NCI-H345 treated with DMSO at 0.1 percent for 48 hours (cell line): ENCODE data around the gene ST6GALNAC3.

ENCODE experiments used
- DNase-seq: peaks from one replicate; lab custom pipeline; 2025; ENCODE audit not compliant: unreplicated experiment; lab: John Stamatoyannopoulos, UW

ST6GALNAC3 gene

DNA sequence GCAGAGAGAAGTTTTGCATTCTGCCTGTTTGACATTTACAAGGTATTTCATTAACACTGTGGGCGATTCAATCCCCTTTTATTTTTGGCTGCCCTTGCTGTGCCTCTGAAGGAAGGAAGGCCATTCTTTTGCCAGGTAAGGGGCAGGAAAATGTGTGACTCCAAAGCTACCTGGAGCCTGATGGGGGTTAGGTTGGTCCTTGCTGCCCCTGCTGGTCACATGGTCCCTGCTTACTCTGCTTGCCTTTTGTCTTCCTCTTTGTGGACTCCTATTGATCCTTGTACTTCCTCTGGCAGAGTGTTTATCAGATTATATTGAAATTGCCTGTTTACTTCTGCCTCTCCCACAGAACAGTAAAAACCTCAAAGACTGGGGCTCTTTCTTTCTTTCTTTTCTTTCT lies 65.7 kb downstream of the ST6GALNAC3 start:
- no peak for DNase-seq

- DNase-seq = no peak
Observed at GRCh38 chr1:76141929-76142328, 67.4 kb downstream of the ST6GALNAC3 start.

DNA sequence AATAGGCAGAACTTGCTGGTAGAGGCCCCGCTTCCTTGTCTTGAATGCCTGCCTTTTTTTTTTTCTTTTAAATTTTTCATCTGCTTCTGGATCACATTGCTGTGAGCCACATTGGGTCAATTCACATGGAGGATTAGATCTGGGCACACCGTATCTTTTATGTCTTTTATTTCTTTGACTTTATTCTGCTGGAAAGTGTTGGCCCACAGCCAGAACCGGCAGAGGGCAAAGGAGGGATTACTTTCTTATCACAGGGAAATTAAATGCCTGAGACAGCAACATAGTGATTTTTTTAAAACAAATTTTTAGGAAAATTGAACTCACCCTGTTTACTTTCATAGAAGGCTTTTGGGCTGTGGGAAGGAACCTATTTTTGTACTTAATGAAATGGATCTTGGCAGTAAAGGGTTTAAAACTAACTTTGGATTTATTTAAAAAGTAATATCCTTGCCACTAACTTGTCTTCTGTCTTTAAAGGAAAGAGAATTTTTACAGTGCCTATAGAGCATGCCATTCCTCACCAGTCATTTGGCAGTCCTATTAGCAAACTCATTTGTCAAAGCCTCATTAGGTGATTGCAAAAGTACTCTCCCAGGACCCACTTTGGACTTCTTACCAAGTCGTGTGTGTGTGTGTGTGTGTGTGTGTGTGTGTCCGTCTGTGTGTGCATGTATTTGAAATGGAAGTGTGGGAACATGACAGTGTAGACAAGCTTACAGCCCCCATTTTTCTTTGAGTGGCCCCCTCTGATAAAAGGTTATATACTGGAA lies 68.4 kb downstream of the ST6GALNAC3 start:
- no peak for DNase-seq

GRCh38 chr1:76144247-76144646 lies 69.7 kb downstream of the ST6GALNAC3 start:
- no peak for DNase-seq

GRCh38 chr1:76145332-76145731 lies 70.8 kb downstream of the ST6GALNAC3 start:
- no peak for DNase-seq

- DNase-seq = no peak
Observed at GRCh38 chr1:76146184-76146583, 71.6 kb downstream of the ST6GALNAC3 start.

- no peak for DNase-seq
Observed at GRCh38 chr1:76147917-76148316, 73.4 kb downstream of the ST6GALNAC3 start.

DNA sequence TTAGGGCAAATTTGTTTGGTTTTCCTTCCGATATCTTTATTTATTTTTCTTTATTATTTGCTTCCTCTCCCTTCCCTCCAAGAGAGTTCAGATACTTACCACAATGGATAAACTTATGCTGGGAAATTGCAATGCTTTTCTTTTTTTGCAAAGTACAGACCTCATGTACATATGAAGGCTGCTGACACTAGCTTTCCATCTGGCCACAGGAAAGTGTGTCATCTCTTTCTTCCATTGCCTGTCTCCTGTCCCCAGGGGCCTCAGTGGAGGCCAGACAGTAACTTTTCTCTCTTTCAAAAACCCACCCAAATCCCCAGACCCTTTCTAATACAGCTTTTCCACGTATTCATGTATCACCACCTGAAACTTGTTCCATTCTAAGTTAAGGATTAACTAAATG lies 73.9 kb downstream of the ST6GALNAC3 start:
- no peak for DNase-seq

DNA sequence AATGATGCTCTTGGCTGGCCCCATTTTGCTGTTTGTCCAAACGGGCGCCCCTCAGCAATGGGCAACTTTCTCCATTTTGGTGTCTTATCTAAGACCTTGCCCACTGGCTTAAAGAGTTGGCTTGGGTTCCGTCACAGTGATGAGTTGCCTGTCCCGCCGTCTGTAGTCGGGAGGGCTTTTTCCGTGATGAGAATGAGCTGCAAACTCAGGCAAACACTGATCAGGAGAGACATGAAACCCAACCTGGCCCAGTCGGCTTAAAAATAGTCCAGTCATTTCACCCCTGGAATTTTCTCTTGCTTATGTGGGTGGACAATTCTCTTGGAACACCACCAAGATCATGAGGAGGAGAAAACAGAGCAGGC lies 79.3 kb downstream of the ST6GALNAC3 start:
- no peak for DNase-seq

DNA sequence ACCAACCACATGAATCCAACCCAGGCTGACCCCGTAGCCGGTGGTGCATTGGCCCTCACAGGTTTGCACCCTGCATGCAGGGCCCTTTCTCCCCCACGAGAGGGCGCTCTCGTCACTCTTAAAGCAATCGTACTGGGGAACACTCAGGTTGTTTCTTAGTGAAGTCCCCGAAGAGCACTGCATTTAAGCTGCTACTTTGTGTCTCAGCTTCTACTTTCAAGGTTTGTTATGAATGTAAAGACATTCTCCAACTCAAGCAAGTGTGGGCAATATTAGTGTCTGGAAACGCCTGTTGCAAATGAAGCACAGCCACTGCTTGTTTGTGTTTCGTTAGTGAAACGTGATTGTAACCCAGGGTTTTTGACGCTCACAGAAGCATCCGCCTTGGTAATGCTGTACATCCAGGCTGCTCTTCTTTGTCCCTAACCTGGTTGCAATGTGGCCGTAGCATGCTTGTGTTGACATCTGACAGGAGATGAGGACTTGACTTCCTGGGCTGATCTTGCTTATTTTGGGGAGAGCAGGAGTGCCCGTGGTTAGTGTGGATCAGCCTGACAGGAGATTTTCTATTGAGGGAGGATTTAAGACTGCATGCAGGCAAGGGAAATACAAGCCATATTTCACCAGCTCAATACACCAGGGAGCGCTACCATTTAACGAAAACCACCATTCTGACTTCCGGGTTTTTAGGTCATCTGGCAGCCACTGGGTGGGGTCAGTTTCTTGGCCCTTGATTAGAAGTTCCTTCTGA lies 79.8 kb downstream of the ST6GALNAC3 start:
- DNase-seq = peak; percentile 48

DNA sequence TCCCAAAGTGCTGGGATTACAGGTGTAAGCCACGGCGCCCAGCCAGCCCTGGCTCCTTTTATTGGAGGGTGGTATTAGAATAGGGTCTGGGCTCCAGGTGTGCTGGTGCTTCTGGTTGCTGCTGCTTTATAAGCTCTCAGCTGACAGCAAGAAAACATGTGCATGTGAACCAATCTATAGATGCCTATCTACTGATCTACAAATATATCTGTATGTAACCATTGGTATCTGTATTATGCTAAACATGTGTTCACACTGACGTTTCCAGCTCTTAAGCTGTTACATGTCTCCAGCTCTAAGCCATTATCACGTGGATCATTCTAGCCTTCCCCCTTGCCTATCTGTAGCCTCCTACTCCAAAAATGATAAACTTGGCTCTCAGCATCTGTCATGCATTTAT lies 82.4 kb downstream of the ST6GALNAC3 start:
- no peak for DNase-seq

- no peak for DNase-seq
Observed at GRCh38 chr1:76158126-76158525, 83.6 kb downstream of the ST6GALNAC3 start.

DNA sequence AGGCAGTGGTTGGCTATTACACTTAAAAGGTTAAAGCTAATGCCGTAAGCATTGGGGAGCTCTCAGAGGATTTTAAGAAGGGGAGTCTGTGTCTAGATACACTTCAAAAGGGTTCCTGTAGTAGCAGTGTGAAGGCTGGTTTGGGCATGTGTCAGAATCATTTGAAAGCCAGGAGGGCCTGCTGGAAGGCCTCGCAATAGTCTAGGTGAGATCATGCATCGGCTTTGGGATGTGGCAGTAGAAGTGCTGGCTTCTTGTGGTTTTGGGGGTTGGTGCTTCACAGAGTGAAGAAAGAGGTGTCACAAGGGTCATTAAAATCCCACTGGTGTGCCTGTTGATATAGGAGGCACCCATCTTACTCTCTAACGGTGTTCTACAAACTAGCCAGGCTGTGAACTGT lies 85.7 kb downstream of the ST6GALNAC3 start:
- DNase-seq = no peak

GRCh38 chr1:76161451-76161850 lies 86.9 kb downstream of the ST6GALNAC3 start:
- no peak for DNase-seq

GRCh38 chr1:76162254-76162653 lies 87.7 kb downstream of the ST6GALNAC3 start:
- no peak for DNase-seq

DNA sequence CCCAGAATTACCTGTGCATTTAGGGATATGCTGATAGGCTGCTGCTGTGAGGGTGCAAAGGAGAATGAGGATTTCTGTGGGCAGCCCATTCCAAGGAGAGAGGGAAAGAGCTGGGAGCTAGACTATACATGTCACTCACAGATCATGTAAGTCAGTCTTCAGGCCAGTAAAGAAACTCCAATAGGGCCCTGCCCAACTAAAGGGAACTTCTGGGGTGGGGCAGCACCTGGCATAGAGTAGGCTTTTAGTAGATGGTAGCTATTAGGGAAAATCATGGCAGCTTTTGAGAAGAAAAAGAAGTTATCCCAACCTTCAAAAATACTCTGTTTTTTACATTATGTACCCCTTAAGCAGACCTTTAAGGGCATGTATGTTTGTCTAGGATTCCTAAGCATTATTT lies 89.6 kb downstream of the ST6GALNAC3 start:
- no peak for DNase-seq

DNA sequence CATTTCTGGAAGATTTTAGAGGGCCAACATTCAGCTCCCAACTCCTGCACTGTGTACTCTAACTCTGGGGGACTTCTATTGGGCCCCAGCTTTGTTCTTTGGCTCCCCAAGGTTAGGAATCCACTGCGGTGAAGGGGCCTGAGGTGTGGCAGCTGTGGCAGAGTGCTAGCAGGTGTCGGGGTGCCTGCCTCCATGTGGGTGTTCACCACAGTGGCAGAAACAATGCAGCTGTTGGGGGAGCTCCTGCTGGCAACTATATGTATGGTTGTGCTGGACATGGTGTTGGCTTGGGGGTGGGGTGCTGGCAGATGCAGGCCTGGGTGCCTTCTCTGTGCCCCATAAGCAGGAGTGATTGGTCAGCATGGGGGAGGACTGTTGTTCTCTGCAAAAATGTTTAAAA lies 95.5 kb downstream of the ST6GALNAC3 start:
- DNase-seq = no peak

GRCh38 chr1:76170513-76170912 lies 96.0 kb downstream of the ST6GALNAC3 start:
- DNase-seq = no peak

GRCh38 chr1:76176000-76176399 lies 101.5 kb downstream of the ST6GALNAC3 start:
- DNase-seq = no peak

DNA sequence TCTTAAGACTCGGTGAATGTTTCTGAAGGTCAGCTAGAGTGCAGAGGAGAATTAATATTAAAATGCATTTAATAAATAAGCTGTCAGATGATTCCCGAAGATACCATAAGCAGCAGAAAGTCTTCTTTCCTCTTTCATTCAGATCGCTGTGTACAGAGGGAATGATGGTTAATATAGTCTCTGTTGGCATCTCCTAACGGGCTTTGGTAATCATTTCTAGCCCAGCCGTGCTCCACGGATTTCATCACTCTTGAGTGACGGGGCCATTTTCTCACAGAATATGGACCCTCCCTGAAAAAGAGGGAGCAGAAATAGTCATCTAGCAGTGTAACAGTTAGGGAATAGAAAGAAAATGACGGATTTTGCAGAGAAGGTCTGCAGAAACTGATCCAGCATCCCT lies 103.1 kb downstream of the ST6GALNAC3 start:
- DNase-seq = no peak

DNA sequence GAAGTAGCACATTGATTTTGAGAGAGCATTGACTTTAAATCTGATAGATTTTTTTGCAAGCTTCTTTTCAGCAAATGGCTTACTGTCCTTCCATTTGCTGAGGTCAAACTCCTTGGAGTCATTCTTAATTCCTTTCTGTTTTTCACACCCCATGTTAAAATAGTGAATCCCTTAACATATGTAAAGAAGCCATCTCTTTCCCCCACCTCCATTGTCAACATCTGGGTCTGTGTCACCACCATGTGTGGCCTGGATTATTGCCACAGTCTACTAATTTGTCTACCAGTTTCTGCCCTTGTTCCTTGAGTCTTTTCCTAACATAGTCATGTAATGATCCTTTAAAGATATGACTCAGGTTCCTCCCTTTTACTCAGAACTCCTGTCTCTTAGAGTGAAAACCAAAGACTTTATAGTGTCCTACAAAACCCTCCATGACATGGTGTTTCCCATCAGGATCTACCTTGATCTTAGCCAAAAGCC lies 104.7 kb downstream of the ST6GALNAC3 start:
- DNase-seq = no peak

- no peak for DNase-seq
Observed at GRCh38 chr1:76185207-76185606, 110.7 kb downstream of the ST6GALNAC3 start.
